ENCODE measurements around the gene TMEM225. TPM values are rescaled to one million over a fixed set of nuclear protein-coding genes. Genes with fewer than 3 reads are reported as not detected.
"Not testable (repeated sequence)": the region's sequence is repeated elsewhere in the genome, so short reads cannot be mapped to it uniquely, and the experiment has no call there.

Gene TMEM225, protein sequence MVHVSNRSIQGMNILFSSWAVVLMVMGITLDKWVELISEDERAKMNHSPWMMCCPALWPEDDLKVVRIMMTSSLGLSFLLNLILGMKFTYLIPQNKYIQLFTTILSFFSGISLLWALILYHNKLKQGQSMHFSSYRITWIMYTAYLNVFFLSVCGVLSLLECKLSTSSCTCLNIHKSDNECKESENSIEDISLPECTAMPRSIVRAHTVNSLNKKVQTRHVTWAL
- total RNA-seq, result not detected

DNA sequence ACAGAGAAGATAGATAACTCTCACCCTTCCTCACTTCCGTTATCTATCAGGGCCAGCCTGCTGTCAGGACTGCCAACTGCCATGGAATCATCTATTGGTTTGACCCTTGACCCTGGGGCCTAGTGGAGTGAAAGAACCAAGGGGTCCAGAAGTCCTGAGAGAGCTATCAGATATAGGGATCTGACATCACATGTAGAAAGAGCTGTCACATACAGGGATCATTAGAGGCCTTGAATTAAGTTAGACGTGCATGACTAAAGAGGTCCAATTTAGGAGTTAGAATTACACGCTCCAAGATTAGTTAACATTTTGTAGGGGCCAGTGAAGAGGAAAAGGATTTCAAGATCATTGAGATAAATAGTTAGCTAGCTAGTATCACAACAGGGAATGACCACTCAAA, at the start of gene TMEM225:
TMEM225 (minus strand) TSS at position 101 of the 400 bp plus-strand sequence. CDS start 245 bp downstream, outside the sequence.
- FAIRE-seq (no peak), DNase-seq (ENCODE audit: low spot score in 2 of 2) (no peak)

GRCh38 chr11:123924027-123924426, 38.6 kb upstream of the TMEM225 start:
- no peak for FAIRE-seq
- no peak for DNase-seq (ENCODE audit: low spot score in 2 of 2)

DNA sequence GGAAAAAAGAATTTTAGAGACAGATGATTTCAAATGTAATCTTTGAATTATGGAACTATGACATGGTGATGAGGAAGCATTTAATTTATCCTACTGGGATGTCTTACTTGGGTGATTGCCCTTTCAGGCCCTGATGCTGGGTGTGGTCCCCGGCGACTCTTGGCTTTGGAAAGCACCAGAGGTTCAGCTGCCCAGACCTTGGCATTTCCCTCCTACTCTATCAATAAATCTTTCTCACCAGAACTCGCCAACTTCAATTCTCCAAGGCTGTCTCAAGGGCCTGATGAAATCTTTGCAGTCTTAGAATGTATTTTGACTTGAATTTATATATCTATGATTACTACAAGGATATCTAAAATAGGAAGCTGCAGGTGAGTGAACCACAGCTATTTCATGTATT, 35.5 kb upstream of the TMEM225 start:
- DNase-seq (ENCODE audit: low spot score in 2 of 2) (no peak), FAIRE-seq (no peak)

- no peak for FAIRE-seq
Measured at GRCh38 chr11:123905826-123906225, 20.4 kb upstream of the TMEM225 start.

DNA sequence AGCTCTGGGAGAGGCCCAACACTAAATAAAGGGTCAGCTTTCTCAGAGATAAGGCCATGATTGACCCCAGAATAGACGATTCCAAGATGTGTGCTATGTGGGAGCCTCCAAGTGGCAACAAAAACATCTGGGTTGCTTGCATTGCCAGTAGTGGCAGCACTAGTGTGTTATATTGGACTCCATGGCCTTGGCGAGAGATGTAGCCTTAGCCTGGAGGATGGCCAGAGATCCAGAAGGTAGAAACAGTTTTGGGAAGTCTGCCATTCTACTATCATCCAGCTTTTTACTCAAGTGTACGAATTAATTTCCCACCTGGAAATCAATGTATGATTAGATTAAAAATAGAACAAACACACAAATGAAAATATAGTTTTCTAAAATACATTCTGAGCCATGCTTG, 19.5 kb upstream of the TMEM225 start:
- DNase-seq (ENCODE audit: low spot score in 2 of 2), result no peak
- no peak for FAIRE-seq

More at GRCh38 chr11:123905826-123906225, 20.4 kb upstream of the TMEM225 start:
- DNase-seq (ENCODE audit: low spot score in 2 of 2), result no peak

- no peak for DNase-seq (ENCODE audit: low spot score in 2 of 2)
- no peak for FAIRE-seq
Measured at GRCh38 chr11:123903932-123904331, 18.5 kb upstream of the TMEM225 start.

DNA sequence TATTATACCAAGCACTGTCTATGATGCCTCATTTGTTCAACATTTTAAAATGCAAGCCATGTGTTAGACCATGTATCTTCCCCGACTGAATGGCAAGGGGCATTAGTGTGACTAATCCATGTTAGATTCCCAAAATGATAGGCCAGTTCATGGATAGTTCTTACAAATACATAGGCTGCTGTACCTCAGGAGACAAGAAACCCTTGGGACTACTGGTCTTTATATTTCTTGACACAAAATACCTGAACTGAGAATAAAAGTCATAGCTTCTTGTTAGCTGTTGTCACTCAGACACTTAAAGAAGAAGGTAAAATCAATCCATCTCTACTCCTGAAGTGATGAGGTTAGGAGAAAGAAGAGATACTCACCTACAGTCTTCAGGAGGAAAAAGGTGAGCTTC, 16.4 kb upstream of the TMEM225 start, which contains the start of gene OR8D4:
OR8D4 (plus strand) TSS at position 301 of the 400 bp plus-strand sequence. CDS start 4,265 bp downstream, outside the sequence.
- FAIRE-seq (no peak), DNase-seq (ENCODE audit: low spot score in 2 of 2) (no peak)

DNA sequence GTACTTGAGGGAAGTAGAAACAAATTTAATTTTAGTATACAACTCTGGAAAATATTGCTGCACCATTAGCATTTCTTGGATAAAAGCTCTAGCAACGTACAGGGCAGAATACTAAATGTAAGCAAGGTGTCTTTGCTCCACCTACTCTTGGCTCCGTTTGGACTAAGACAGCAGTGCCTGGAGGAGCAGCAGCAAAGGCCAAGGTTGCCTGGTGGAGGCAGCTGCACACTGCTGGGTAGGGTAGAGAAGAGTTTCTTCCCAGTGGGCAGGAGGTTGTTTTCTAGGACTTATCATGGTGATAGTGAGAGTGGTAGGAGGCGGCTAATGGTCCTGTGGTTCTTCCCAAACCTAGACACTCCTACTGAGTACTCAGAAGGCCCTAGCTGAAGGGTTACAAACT, 14.3 kb upstream of the TMEM225 start:
- no peak for DNase-seq (ENCODE audit: low spot score in 2 of 2)
- FAIRE-seq, result no peak

- no peak for DNase-seq (ENCODE audit: low spot score in 2 of 2)
- FAIRE-seq, result no peak
Measured at GRCh38 chr11:123892031-123892430, 6.6 kb upstream of the TMEM225 start.

DNA sequence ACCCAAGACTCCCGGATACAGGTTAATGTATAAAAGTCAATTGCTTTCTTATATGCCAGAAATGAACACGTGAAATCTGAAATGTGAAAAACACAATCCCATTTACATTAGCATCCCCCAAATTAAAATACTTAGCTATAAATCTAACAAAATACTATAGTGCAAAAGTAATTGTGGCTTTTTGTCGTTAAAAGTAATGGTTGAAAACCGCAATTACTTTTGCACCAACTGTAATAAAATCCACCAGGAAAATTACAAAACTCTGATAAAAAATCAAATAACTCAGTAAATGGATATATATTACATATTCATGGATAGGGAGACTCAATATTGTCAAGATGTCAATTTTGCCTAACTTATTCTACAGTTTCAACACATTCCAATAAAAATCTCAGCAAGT, 4.6 kb downstream of the TMEM225 start:
- no peak for FAIRE-seq
- no peak for DNase-seq (ENCODE audit: low spot score in 2 of 2)

DNA sequence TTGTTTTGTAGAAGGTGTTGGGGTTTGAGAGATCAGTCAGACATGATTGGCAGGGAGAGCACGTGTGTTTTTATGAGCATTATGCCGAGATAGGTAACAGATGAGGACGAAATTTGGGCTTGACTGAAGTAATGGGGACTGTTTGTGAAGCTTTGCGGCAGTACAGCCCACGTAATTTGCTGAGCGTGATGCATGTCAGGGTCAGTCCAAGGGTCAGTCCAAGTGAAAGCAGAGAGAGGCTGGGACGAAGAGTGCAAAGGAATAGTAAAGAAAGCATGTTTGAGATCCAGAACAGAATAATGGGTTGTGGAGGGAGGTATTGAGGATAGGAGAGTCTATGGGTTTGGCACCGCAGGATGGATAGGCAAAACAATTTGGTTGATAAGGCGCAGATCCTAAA, 17.7 kb downstream of the TMEM225 start:
- not testable (repeated sequence) for FAIRE-seq; DNase-seq (ENCODE audit: low spot score in 2 of 2)

GRCh38 chr11:123865293-123865692, 20.2 kb downstream of the TMEM225 start:
- not testable (repeated sequence) for FAIRE-seq; DNase-seq (ENCODE audit: low spot score in 2 of 2)

DNA sequence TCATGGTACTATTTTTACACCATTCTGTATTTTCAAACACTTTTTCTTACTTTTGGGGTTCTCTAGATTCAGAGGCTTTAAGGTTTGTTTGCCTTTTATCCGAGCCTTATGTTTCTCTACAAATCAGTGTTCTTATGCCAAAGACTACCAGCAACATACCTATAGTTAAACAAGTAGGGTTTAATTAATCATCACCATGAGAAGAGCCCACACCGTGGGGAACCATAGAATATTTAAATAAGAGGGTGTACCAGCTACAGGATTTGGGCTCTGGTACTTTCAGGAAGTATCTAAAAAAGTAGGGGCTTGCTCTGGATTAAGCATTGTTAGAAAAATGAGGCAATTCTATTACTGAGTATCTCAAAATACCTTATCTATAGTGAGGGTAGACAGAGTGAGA, 25.7 kb downstream of the TMEM225 start:
- no peak for FAIRE-seq
- no peak for DNase-seq (ENCODE audit: low spot score in 2 of 2)

DNA sequence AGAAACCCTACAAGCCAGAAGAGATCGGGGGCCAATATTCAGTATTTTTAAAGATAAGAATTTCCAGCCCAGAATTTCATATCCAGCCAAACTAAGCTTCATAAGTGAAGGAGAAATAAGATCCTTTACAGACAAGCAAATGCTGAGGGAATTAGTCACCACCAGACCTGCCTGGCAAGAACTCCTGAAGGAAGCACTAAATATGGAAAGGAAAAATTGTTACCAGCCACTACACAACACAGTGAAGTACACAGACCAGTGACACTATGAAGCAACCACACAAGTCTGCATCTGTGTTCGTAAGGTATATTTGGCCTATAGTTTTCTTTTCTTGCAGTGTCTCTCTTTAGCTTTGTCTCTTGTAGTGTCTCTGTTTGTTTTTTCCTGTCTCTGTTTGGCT, 29.0 kb downstream of the TMEM225 start:
- DNase-seq (ENCODE audit: low spot score in 2 of 2) (no peak), FAIRE-seq (no peak)

- no peak for DNase-seq (ENCODE audit: low spot score in 2 of 2)
- no peak for FAIRE-seq
Measured at GRCh38 chr11:123853038-123853437, 32.4 kb downstream of the TMEM225 start.

DNA sequence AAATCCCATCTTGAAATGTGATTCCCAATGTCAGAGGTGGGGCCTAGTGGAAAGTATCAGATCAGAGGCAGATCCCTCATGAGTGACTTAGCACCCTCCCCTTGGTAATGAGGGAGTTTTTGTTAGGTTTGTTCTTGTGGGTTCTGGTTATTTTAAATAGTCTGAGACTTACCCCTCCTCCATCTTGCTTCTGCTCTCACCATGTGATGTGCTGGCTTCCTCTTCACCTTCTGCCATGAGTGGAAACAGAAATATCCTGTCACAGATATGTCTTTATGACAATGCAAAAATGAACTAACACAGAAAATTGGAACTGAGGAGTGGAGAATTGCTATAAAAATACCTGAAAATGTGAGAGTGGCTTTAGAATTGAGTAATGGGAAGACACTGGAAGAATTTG, 33.1 kb downstream of the TMEM225 start:
- FAIRE-seq (no peak), DNase-seq (ENCODE audit: low spot score in 2 of 2) (no peak)

DNA sequence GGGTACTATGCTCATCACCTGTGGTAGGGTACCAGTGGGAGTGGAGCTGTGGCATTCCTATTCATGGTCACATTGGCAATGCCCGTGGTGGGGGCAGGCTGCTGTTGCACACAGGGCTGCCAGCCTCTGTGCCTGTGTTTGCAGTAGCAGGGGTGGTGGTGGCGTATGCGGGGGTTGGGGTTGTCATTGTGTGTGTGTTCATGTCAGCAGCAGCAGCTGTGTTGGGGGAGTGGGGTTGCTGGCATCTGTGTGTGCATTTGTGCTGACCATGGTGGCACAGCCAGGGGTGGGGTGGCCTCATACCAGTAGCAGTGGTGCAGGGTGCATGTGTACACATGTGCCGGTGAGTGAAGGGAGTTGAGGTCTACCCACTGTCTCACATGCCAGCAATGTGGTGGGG, 34.4 kb downstream of the TMEM225 start:
- no peak for FAIRE-seq
- DNase-seq (ENCODE audit: low spot score in 2 of 2), result no peak

- FAIRE-seq (no peak), DNase-seq (ENCODE audit: low spot score in 2 of 2) (no peak)
Measured at GRCh38 chr11:123841174-123841573, 44.3 kb downstream of the TMEM225 start.

GRCh38 chr11:123839131-123839530, 46.3 kb downstream of the TMEM225 start:
- no peak for FAIRE-seq
- no peak for DNase-seq (ENCODE audit: low spot score in 2 of 2)

- FAIRE-seq, result no peak
- DNase-seq (ENCODE audit: low spot score in 2 of 2), result no peak
Measured at GRCh38 chr11:123838659-123839058, 46.8 kb downstream of the TMEM225 start.

GRCh38 chr11:123838199-123838598, 47.3 kb downstream of the TMEM225 start:
- no peak for DNase-seq (ENCODE audit: low spot score in 2 of 2)
- no peak for FAIRE-seq

GRCh38 chr11:123833095-123833494, 52.4 kb downstream of the TMEM225 start:
- FAIRE-seq (no peak), DNase-seq (ENCODE audit: low spot score in 2 of 2) (no peak)
